Neural crest cell (in vitro differentiated cells): ENCODE results near the gene DNAH10. TPM values are rescaled to one million over a fixed set of nuclear protein-coding genes. Genes with fewer than 3 reads are reported as not detected.
A peak's percentile ranks its signal among the peaks of the same experiment; 100 is the strongest.
"Not testable (repeated sequence)": the region's sequence is repeated elsewhere in the genome, so short reads cannot be mapped to it uniquely, and the experiment has no call there.

Experiments used
- DNase-seq: peaks from one replicate; pipeline ENCODE4 v3.0.0; 2021; ENCODE audit warnings: low read depth, mixed read lengths, low spot score
- H3K27ac Mint-ChIP-seq: one replicate; pipeline ENCODE4 v1.8.0; 2021; ENCODE audit warnings: mild to moderate bottlenecking, mixed read lengths; ENCODE audit not compliant: unreplicated experiment
- H3K27me3 Mint-ChIP-seq: 2 replicates; pipeline ENCODE4 v1.8.0; 2021; ENCODE audit warnings: low read depth, mild to moderate bottlenecking, mixed read lengths
- H3K36me3 Mint-ChIP-seq: 2 replicates; pipeline ENCODE4 v1.8.0; 2021; ENCODE audit warnings: low read depth, mild to moderate bottlenecking, mixed read lengths
- H3K4me1 Mint-ChIP-seq: 2 replicates; pipeline ENCODE4 v1.8.0; 2021; ENCODE audit warnings: mixed read lengths
- H3K4me3 Mint-ChIP-seq: one replicate; pipeline ENCODE4 v1.8.0; 2021; ENCODE audit warnings: mild to moderate bottlenecking, mixed read lengths
- H3K9me3 Mint-ChIP-seq: 2 replicates; pipeline ENCODE4 v1.8.0; 2021; ENCODE audit warnings: mixed read lengths
- total RNA-seq: library from RNA; stranded (reverse); gene quantifications from 2 replicates; pipeline ENCODE4 v1.2.1, GENCODE V29; 2021
- TF ChIP-seq, protein P1 (sequence below): fragments of 200-600 bp; sonication (generic); conservative IDR thresholded peaks from 2 replicates; pipeline ENCODE4 v1.5.0; 2021; ENCODE audit warnings: antibody characterized with exemption, mild to moderate bottlenecking

Gene DNAH10
- total RNA-seq, 1 donor from 2014 or later, result 1.1 TPM

DNA sequence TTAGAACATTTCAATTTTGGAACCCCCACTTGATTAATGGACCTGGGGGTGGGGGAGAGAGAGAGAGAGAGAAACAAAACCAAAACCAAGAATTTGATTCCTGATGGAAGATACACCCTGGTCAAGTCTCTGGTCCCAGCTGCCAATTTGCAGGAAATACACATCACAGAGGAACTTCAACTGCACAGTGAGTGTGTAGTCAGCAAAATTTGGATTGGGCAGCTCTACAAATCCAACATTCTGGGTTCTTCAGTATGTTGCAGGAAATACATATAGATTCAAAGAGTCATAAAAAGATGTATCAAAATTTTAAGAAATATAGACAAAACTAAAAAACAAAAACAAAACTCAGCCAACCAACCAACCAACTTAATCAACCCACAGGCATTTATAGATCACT is 17.4 kb downstream of the DNAH10 start:
- Mint-ChIP-seq H3K27ac (peak overlapping the region; percentile 72), H3K4me1 (no peaks in the 10 kb centered on the region), H3K36me3 (no peaks in the 10 kb centered on the region), H3K4me3 (no peak overlapping the region), H3K9me3 (peaks cover 4% of the 10 kb centered on the region), H3K27me3 (no peaks in the 10 kb centered on the region)
- DNase-seq, result no peak
- TF ChIP-seq, protein P1, sequence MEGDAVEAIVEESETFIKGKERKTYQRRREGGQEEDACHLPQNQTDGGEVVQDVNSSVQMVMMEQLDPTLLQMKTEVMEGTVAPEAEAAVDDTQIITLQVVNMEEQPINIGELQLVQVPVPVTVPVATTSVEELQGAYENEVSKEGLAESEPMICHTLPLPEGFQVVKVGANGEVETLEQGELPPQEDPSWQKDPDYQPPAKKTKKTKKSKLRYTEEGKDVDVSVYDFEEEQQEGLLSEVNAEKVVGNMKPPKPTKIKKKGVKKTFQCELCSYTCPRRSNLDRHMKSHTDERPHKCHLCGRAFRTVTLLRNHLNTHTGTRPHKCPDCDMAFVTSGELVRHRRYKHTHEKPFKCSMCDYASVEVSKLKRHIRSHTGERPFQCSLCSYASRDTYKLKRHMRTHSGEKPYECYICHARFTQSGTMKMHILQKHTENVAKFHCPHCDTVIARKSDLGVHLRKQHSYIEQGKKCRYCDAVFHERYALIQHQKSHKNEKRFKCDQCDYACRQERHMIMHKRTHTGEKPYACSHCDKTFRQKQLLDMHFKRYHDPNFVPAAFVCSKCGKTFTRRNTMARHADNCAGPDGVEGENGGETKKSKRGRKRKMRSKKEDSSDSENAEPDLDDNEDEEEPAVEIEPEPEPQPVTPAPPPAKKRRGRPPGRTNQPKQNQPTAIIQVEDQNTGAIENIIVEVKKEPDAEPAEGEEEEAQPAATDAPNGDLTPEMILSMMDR, result no peak

- TF ChIP-seq, protein P1, result no peak
- no peaks in the 10 kb centered on the region for H3K9me3 Mint-ChIP-seq
- H3K27ac Mint-ChIP-seq, result no peak overlapping the region
- no peak overlapping the region for H3K4me3 Mint-ChIP-seq
- H3K4me1 Mint-ChIP-seq, result no peaks in the 10 kb centered on the region
- no peaks in the 10 kb centered on the region for H3K36me3 Mint-ChIP-seq
- no peaks in the 10 kb centered on the region for H3K27me3 Mint-ChIP-seq
- DNase-seq, result no peak
Measured at GRCh38 chr12:123782997-123783792, 21.1 kb downstream of the DNAH10 start.

DNA sequence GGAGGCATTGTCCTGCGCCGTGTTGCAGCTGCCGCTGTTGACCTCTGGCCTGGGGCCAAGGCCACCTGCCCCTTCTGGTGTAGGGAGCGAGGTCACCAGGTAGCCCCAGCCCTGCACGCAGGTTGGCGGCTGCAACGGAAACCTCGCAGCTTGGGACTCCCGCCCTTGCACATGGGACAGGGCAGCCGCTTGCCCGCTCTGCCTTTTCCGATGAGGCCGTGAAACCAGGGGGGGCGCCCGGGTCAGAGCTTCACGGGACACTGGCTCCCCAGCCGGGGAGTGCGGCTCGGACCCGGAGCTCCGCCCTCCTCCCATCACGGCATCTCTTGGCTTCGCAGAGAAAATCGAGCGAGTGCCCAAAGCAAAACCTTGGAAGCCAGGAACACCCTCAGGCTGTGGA is 25.4 kb downstream of the DNAH10 start:
- TF ChIP-seq, protein P1, result no peak
- no peak for DNase-seq
- no peaks in the 10 kb centered on the region for H3K36me3 Mint-ChIP-seq
- H3K4me3 Mint-ChIP-seq, result no peak overlapping the region
- no peaks in the 10 kb centered on the region for H3K4me1 Mint-ChIP-seq
- H3K27ac Mint-ChIP-seq, result no peak overlapping the region
- peaks cover 3% of the 10 kb centered on the region for H3K9me3 Mint-ChIP-seq
- no peaks in the 10 kb centered on the region for H3K27me3 Mint-ChIP-seq

DNA sequence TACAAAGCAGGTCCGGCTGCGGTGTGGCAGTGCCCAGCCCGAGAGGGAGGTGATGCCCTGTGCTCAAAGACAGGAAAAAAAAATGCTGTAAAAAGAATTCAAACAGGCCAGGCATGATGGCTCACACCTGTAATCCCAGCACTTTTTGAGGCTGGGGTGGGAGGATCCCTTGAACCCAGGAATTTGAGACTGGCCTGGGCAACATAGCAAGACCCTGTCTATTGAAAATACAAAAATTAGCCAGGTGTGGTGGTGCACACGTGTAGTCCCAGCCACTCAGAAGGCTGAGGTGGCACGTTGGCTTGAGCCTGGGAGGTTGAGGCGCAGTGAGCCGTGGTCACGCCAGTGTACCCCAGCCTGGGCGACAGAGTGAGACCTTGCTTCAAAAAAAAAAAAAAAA is 26.4 kb downstream of the DNAH10 start:
- peaks cover 3% of the 10 kb centered on the region for H3K9me3 Mint-ChIP-seq
- no peak overlapping the region for H3K27ac Mint-ChIP-seq
- H3K27me3 Mint-ChIP-seq, result no peaks in the 10 kb centered on the region
- TF ChIP-seq, protein P1, result no peak
- no peaks in the 10 kb centered on the region for H3K36me3 Mint-ChIP-seq
- no peak overlapping the region for H3K4me3 Mint-ChIP-seq
- DNase-seq, result no peak
- H3K4me1 Mint-ChIP-seq, result no peaks in the 10 kb centered on the region

- not testable (repeated sequence) for H3K27ac Mint-ChIP-seq, H3K27me3 Mint-ChIP-seq, H3K4me1 Mint-ChIP-seq, H3K36me3 Mint-ChIP-seq, DNase-seq, H3K4me3 Mint-ChIP-seq, H3K9me3 Mint-ChIP-seq
Measured at GRCh38 chr12:123789422-123789821, 27.3 kb downstream of the DNAH10 start.

- H3K27me3 Mint-ChIP-seq, result no peaks in the 10 kb centered on the region
- no peak for DNase-seq
- TF ChIP-seq, protein P1, result no peak
- no peak overlapping the region for H3K4me3 Mint-ChIP-seq
- no peaks in the 10 kb centered on the region for H3K36me3 Mint-ChIP-seq
- H3K4me1 Mint-ChIP-seq, result no peaks in the 10 kb centered on the region
- no peak overlapping the region for H3K27ac Mint-ChIP-seq
- H3K9me3 Mint-ChIP-seq, result peaks cover 3% of the 10 kb centered on the region
Measured at GRCh38 chr12:123790905-123791467, 28.9 kb downstream of the DNAH10 start.
